NCI-H774 (cell line): ENCODE measurements around the gene CCDC197.

Experiments used
- DNase-seq: peaks from one replicate; lab custom pipeline; 2025; lab: John Stamatoyannopoulos, UW

CCDC197 gene

DNA sequence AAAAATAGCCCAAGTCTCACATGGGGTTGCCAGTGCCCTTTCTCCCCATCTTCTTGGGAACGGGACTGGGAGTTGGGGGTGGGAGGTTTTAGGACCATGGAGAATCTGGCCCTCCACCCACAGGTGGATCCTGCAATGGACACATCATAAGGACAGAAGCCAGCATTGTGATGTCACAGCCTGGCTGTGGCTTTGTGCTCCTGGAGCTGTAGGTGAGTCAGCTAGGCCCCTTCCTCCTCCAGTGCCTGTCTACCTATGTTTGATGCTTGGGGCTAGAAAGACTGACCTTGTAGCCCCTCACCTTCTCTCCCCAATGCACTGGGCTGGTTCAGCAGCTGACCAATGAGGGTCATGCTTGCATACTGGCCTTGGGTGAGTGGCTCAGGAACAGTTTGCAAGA lies at the start of gene CCDC197:
CCDC197 (plus strand) TSS at position 220 of the 400 bp plus-strand sequence. CDS start 831 bp downstream, outside the sequence.
- no peak for DNase-seq

- no peak for DNase-seq
Observed at GRCh38 chr14:93949511-93950075, 47.5 kb upstream of the CCDC197 start.

GRCh38 chr14:93950948-93951634 lies 46.0 kb upstream of the CCDC197 start:
- no peak for DNase-seq

- DNase-seq: no peak
Observed at GRCh38 chr14:93951635-93952540, 45.2 kb upstream of the CCDC197 start.

GRCh38 chr14:93952829-93953228 lies 44.3 kb upstream of the CCDC197 start:
- DNase-seq: no peak

GRCh38 chr14:93953263-93953662 lies 43.8 kb upstream of the CCDC197 start:
- DNase-seq: no peak

GRCh38 chr14:93953739-93954515 lies 43.2 kb upstream of the CCDC197 start:
- no peak for DNase-seq

DNA sequence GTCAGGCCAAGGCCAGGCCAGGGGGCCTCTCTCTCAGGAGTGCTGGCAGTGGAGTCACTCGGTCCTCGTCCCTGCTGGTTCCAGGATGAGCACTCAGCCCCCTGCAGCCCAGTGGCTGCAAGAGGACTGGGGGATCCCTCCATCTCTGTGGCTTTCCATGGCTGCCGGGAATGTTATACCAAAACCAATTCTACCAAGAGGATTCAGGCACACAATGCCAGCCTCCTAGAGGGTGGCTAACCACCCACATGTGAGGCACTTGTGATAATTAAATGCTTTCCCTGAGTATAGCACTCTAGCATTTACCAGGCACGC lies 42.6 kb upstream of the CCDC197 start:
- DNase-seq: no peak

DNA sequence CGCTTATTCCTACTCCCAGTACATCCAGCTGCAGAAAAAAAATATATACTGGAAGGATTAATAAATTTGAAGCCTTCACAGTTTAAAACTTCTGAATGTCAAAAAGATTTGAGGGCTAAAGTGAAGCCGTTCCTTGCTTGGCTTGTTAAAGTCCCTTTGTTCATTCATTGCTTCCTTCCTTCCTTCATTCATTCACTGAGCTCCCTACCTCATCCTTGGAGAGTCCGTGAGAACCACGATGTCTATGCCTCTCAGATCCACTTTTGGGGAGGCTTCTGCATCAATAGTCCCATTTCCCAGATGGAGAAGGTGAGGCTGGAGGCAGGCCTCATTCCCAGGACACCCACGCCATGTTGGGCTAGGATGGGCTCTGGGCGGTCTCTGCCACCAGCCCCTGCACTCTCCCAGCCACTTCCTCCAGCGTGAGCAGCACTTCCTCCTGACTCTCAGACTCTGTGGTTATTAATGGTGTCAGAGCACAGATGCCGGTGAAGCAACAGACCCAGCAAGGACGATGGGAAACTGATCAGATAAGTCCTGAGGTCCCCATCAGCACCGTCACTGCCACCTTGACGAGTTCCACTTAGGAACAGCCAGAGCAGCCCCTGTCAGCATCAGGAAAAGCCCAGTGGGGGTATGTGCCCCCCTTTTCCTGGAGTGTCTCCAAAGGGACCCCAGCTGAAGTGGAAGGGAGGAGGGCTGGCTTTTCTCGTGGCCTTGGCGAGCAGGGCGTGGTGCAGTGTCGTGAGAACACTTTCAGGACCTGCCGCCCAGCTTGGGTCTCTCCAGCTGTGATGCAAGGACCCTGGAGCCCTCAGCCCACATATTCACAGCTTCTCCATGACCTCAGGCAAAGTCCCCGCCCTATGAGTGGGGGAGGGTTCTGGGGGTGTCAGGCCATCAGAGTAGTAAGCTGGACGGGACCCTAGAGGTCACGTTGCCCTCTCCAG lies 41.9 kb upstream of the CCDC197 start:
- DNase-seq: no peak

- DNase-seq: peak; percentile 50
Observed at GRCh38 chr14:93955850-93956481, 41.1 kb upstream of the CCDC197 start.

DNA sequence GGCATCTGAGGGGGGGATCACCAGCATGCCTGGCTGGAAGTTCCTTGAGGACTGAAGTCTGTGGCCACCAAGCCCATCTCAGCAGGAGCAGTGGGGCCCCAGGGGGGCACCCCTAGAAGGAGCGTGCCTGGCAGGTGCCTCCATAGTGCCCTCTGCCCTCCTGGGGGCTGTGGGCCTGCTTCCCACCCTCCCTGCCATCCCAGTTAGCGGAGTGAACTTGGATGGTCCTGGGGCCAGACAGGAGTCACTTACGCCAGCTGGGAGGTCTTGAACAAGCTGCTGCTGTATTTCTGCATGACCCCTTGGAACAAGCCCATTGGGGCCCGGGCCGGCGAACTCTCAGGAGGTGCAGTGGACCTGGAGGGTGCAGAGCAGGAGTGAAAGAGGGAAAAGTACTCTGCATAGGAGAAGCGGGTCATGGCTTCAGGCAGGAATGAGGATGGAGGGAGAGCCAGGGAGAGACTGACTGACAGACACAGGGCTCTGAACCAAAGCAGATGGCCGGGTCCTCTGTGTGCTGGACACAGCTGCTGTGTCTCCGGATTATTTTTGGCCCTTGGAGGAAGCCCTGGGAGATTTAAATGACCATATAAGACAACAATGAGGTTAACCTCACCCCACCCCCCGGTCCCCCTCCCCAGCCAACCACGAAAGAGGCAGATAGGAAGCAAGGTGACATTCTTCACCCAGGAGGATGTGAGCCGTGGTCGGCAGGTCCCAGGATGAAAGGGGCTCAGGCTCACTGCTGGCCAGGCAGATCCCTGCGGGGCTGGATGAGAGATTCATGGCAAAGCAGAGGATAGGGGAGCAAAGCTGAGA lies 40.4 kb upstream of the CCDC197 start:
- DNase-seq: no peak

GRCh38 chr14:93957333-93957710 lies 39.8 kb upstream of the CCDC197 start:
- DNase-seq: no peak

GRCh38 chr14:93957751-93958566 lies 39.1 kb upstream of the CCDC197 start:
- no peak for DNase-seq

- DNase-seq: no peak
Observed at GRCh38 chr14:93958567-93959238, 38.4 kb upstream of the CCDC197 start.

DNA sequence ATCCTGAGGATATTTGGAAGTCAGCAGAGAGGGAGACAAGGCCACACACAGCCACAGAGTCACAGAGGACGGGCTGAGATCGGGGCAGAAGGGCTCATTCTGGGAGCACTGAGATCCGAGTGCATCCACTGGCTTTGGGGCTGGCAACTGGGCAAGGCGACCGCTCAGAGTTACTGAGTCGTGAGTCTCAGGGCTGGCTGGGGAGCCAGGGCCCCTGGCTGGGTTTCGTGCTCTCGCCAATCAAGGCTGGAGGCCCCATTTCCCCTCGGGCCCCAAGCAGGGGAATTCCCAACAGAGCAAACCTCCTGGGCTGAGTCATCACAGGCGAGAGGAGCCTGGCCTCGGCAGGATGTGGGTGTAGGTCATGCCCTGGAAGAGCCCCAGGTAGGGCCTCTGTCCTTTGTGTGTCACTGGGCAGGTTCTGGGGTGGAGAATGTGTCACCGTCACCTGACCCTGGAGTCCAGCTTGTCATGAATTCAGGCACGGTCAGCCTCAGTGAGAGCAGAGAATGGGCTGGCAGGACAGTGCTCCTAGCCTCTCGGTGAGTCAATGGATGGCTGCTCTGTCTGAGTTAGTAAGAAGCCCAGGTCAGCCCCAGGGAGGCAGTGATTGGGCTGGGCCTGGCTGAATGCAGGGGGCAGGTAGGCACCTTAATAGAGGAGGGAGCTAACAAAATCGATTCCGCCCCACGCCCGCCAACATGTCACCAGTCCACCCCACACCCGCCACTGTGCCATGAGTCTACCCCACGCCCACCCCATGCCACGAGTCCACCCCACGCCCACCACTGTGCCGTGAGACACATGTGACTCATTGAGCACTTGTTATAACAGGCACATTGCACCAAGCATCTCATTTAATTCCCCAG lies 37.6 kb upstream of the CCDC197 start:
- no peak for DNase-seq

DNA sequence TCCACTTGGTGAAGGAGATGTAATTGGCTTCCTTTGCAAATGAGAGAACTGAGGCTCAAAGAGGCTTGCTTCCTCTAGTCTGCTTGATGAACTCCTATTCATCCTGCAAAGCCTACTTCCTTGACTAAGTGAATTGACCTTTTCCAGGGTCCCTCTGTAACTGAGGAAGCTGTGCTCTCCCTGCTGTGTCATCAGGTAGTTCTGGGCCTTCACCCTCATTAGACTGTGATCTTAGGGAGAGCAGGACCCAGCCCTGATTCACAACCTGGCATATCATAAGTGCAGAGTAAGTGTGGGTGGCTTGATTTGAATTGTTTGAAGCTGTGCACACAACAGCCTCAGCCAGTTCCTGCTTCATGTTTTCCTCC lies 37.0 kb upstream of the CCDC197 start:
- no peak for DNase-seq

DNA sequence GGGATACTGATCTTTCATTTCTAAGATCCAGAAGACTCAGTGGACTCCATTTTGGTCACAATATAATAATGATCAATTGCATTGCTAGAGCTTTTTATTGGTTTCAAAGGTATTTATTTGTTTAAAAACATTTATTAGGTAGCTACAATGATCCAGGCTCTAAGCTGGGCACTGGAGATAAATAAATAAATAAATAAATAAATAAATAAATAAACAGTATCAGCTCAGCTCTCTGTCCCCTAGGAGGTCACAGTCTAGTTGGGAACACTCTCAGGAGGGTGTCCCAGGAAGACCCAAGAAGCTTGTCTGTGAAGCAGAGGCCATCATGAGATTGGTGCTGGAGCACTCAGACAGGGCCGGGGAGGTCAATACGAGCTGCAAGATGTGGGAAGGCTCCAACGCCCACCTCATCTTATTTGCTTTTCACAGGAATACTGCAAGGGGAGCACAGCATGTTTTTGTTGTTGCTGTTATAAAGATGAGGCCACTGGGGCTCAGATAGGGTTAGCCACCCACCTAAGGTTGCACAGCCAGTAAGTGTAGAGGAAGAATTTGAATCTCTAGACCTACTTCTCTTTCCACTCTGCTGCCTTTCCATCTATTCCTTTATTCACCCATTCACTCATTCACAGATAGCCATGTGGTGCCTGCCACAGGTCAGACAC lies 36.2 kb upstream of the CCDC197 start:
- no peak for DNase-seq
